HepG2 (cell line): ENCODE results near the gene STIM1.

Experiments used
- FOXA1 ChIP-seq, 2 experiments: fragments of 450-650 bp in 1 of 2; sonication (generic) in 1 of 2; formaldehyde crosslinking in 1 of 2; IDR thresholded peaks; 2 replicates each; pipeline versions ENCODE4 v1.4.0 to v1.6.1; 2016 to 2020; ENCODE audit warnings: missing genetic modification reagents in 1 of 2
- FOXM1 ChIP-seq: sonication (generic); formaldehyde crosslinking; IDR thresholded peaks from 2 replicates; pipeline ENCODE4 v1.5.0; 2020; ENCODE audit warnings: missing genetic modification reagents
- KAT7 ChIP-seq: IDR thresholded peaks from 2 replicates; pipeline ENCODE4 v1.6.1; 2018; ENCODE audit warnings: borderline replicate concordance, missing compliant biosample characterization
- MLLT10 ChIP-seq: sonication (generic); formaldehyde crosslinking; IDR thresholded peaks from 2 replicates; pipeline ENCODE4 v1.4.0; 2020; ENCODE audit warnings: missing genetic modification reagents
- NFYC ChIP-seq: IDR thresholded peaks from 2 replicates; pipeline ENCODE4 v1.6.1; 2016; ENCODE audit warnings: missing genetic modification reagents, missing compliant biosample characterization
- SOX13 ChIP-seq, 3 experiments: fragments of 450-650 bp in 1 of 3; sonication (generic) in 1 of 3; formaldehyde crosslinking in 1 of 3; IDR thresholded peaks in 2 of 3; conservative IDR thresholded peaks in 1 of 3; 2 replicates each; pipeline versions ENCODE4 v1.5.0 to v1.6.1; 2016 to 2020; ENCODE audit warnings: antibody characterized with exemption in 1 of 3, mild to moderate bottlenecking in 1 of 3, missing compliant biosample characterization in 1 of 3, missing genetic modification reagents in 1 of 3, moderate library complexity in 1 of 3

DNA sequence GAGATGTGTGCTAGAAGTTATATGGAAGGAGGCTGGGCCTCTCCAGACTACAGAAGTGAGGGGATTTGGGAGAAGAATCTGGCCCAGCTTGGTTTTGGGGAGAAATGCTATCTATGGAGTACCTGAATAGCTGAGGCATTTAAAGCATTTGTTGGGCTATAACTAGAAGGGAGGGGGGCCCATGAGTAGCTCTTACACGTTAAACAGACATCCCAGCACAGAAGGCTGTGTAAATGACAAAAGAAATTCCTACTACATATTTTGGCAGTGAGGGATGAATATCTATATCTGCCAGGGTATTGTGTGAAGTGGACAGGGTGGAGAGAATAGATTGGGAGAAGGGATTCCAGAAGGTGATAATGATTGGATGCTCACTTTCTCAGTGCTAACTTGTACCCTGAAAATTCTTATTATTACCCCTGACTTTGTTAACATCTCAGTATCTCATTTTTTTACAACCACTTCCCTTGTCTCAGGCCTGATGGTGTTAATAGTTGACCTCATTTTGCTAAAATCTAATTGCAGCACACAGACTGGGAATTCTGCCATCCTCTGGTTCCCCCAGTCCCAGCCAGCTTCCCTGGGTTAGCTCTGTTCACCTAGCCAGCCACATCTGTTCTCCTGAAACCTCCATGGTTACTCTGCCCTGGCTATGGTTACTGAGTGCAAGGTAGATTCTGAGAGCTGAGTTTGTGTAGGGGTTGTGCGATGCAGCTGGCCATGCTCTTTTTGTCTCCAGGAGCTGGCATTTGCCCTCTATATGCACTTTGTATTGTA, 210.3 kb downstream of the STIM1 start:
- no peak for TF ChIP-seq SOX13 (IDR thresholded peaks at IDR 0.05)
- TF ChIP-seq SOX13 (CRISPR knock-in tag; conservative IDR thresholded peaks at IDR 0.05 in 1 of 2, IDR thresholded peaks at IDR 0.05 in 1 of 2), result no peak
- TF ChIP-seq NFYC (CRISPR knock-in tag), result no peak
- no peak for TF ChIP-seq KAT7 (CRISPR knock-in tag)
- TF ChIP-seq FOXM1, result no peak
- no peak for TF ChIP-seq MLLT10 (CRISPR knock-in tag)
- no peak for TF ChIP-seq FOXA1 (IDR thresholded peaks at IDR 0.05)
- no peak for TF ChIP-seq FOXA1 (CRISPR knock-in tag; IDR thresholded peaks at IDR 0.05)
